Measurements from ENCODE around the gene SURF6.
"Not testable (repeated sequence)": the region's sequence is repeated elsewhere in the genome, so short reads cannot be mapped to it uniquely, and the experiment has no call there.

The SURF6 gene

GRCh38 chr9:133323211-133323610 lies 12.8 kb downstream of the SURF6 start:
- no peak for DNase-seq

DNA sequence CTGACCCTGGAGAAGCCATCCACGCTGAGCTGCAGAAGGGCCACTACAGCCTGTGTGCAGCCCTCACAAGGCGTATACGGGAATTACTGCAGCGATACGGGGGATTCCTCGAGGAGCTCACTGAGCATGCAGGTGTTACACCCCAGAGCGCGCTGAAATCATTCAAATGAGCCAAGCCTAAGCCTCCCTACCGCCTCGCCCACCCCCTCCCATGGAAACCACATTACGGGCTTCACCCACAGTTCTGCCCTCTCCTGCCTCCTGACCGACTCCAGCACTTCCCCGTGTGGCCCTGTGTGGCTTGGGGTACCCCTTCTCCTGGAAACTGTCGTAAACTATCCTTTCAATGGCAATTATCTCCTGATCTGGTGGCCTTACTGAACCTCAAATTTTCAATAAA lies 13.3 kb downstream of the SURF6 start:
- no peak for DNase-seq

GRCh38 chr9:133321411-133321935 lies 14.5 kb downstream of the SURF6 start:
- no peak for DNase-seq

DNA sequence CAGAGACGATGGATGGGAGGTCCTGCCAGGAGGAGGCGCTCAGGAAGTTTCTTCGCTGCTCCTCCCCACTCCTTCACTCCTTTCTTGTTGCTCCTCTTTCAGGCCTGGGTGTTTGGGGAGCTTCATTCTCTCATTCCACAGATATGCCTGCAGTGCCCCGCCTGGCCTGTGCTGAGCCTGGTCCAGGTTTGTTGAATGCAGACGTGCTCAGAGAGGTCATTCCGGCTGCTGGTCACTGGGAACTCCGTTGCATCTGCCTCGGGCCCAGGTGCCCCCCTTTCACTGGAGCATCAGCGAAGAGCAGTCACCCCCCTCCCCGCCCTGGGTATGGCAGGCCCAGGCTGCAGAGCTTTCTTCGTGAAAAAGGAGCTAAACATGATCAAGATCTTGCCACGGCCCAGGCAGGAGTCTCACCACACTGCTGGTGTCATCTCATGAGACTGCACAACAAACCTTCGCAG lies 15.5 kb downstream of the SURF6 start:
- no peak for DNase-seq

GRCh38 chr9:133317551-133317950 lies 18.4 kb downstream of the SURF6 start:
- not testable (repeated sequence) for DNase-seq

- DNase-seq = no peak
Observed at GRCh38 chr9:133315997-133316396, 20.0 kb downstream of the SURF6 start.

DNA sequence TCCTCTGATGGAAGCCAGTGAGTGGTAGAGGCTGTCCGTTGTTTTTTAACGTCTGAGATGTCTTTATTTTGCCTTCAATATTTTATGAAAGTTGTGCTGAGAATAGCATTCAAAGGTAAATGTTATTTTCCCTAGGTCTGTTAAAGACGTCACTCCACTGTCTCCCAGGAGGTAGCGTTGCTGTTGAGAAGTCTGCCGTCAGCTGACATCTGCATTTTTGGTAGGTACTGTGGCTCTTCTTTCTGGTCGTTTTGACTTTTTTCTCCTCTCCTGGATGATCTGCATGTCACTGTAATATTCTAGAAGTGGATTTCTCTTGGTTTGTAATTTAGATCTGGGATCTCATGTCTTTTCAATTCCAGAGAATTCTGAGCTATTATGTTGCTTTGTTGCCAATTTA lies 26.4 kb downstream of the SURF6 start:
- no peak for DNase-seq

DNA sequence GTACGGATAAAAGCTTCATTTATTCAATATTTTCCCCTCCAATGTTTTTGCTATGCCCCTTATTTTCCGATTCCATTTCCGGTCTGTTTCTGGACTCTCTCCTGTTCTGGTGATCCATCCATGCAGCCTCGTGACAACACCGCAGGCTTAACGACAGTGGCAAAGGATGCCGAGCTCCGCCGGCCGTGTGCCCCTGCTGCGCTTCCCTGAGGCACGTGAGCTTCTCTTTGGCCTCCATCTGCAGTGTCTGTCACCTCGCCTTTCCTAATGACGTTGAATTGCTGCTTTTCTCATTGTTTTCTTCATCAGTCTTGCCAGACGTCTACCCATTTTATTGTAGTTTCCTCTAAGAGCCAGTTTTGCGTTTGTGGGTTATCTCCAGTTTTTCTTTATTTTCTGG lies 28.7 kb downstream of the SURF6 start:
- no peak for DNase-seq

DNA sequence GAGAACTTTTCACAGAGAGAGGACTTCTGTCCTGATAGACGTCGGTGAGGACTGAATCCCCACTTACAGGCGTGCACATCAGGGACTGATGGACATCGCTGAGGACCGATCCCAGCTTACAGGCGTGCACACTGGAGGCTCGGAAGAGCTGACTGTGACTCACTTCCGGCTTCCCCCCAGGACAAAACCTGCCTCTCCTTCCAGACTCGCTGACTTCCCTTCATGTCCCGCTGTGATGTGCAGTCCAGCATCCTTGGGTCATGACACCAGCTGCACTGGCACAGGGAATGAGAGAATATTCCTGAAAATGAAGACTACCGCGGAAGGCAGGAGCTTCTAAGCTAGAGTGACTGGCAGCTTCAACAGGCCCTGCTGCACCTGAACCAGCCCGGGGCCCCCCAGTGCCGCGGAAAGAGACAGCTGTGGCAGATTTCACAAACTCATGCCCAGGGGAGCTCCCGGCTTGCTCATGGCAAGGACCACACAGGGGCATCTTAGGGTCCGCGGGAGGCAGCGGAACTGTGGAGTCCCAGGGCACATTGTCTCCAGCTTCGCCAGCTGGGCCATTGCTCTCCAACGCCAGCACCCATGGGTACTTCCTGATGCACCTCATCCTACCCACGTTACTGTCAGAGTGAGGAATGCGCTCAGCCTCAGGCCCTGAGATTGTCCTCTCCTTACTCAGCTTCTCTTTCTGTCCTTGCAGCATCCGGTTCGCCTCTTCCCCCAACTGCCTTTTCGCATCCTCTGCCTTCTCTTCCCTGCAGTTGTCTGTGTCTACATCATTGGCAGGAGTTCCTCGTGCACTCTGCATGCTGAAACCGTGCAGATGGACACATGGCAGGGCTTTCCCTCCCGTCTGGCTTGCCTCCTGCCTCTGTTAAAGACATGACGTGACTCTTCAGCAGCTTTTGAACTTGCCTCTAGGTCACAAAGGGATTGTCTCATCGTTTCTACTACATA lies 29.5 kb downstream of the SURF6 start:
- DNase-seq = no peak

DNA sequence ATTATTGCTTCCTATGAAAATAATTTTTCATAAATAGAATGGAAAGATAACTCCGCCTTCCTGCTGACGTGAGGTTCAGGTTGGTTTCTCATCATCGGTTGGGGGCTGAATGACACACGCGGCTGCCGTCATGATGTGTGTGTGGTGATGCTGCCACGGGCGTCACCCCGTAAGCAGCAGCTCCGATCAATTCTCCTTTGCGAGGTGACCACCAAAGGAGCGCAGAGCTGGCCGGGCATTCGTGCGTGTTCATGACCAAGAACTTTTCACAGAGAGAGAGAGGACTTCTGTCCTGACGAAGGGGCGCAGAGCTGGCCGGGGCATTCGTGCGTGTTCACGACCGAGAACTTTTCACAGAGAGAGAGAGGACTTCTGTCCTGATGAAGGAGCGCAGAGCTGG lies 30.3 kb downstream of the SURF6 start:
- no peak for DNase-seq

GRCh38 chr9:133304477-133305377 lies 31.3 kb downstream of the SURF6 start:
- DNase-seq = no peak

DNA sequence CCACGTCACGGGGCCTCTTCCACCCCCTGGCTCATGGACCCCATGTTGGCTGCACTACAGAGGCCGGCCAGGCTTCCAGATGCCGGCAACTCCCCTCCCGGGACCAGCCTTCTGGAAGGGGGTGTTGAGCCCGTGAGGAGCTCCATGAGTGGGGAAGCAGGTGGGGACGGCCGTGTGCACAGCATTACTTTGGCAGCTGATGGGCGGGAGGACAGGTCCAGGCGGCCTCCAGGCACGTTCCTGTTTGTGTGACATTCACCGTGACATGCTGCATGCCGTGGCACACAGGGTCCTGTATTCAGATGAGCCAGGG lies 31.9 kb downstream of the SURF6 start:
- no peak for DNase-seq

DNA sequence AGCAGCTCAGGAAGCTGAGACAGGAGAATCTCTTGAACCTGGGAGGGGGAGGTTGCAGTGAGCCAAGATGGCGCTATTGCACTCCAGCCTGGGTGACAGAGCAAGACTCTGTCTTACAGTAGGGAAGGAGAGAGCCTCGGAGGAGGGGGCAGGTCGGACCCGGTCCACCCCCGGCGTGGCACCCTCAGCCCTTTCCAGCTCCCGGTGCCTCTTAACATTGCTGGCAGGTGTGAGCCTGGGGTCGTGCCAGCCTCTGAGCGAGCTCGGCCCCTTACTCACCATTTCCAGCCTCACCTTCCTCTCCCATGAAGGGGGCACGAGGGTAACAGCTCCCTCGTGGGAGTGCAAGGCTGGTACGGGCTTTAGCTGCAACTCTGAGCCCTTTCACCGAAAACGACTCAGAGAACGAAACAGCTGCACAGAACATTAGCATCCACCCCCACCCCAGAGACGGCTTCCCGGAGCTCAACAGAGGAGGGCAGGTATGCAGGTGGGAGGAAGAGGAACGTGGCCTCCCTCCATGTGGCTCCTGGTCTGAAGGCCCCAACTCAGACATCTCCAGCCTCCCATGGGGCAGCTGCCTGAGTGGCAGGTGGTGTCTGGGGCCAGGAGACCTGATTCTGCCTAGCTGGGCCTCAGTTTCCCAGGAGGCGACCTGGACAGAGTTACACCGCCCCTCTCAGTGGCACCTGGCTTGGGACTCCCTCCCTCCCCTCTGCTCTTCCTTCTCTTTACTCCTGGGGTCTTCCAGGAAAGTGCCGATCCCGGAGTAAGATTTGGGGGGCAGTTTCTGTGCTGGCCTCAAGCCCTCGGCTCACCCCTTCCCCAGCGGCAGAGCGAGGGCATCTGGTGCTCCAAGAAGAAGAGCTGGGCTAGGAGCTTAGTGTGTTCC lies 32.5 kb downstream of the SURF6 start:
- DNase-seq = no peak

- no peak for DNase-seq
Observed at GRCh38 chr9:133301253-133302230, 34.4 kb downstream of the SURF6 start.

- not testable (repeated sequence) for DNase-seq
Observed at GRCh38 chr9:133299996-133300395, 36.0 kb downstream of the SURF6 start.

- DNase-seq = no peak
Observed at GRCh38 chr9:133294257-133294656, 41.7 kb downstream of the SURF6 start.

DNA sequence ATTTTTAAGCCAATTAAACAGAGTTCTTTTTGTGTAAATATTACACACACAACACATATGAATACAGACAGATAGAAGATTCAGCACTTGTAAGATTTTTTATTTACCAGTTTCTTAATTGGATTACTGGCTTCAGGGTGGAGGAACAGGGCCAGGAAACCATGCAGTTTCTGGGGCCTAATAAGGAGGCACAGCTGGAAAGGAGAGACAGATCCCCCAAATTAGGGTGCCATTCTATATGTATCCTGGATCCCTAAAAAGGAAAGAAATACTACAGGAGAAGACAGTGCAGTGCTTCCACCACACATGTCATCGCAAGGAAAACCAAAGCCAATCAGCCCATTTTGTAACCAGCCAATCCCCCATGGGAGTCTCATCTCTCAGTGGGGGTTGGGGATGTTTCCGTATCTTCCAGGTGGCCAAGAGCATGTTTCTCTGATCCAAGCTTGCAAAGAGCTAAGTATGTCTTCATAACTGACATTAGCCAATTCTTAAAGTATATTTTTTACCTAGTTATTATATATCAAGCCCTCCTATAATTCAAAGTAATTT lies 45.2 kb downstream of the SURF6 start:
- DNase-seq = no peak

DNA sequence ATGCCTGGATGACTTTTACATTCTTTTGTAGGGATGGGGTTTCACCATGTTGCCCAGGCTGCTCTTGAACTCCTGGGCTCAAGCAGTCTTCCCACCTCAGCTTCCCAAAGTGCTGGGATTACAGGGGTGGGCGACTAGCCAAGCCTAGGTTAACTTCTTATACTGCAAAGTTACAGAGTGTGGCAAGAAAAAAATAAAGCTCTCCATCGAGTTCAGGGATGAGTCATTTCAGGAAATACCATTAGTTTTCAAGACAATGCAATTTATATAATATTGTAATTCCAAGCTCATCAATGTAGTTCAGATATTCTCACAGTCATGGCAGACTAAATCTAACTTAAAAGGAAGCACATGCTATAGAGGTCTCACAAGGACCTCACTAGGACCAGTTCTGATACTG lies 49.5 kb downstream of the SURF6 start:
- DNase-seq = no peak

GRCh38 chr9:133285252-133285775 lies 50.7 kb downstream of the SURF6 start:
- no peak for DNase-seq

DNA sequence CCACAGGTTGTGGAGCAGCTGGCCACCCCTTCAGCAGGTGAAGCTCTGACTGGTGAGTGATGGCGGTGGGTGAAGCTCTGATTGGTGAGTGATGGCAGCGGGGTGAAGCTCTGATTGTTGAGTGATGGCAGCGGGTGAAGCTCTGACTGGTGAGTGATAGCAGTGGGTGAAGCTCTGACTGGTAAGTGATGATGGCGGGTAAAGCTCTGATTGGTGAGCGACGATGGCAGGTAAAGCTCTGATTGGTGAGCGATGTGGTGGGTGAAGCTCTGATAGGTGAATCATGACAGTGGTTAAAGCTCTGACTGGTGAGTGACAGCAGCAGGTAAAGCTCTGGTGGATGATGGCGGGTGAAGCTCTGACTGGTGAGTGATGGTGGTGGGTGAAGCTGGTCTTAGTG lies 51.6 kb downstream of the SURF6 start:
- no peak for DNase-seq

Data from COR-L47 (cell line).